Mesangial cell (primary cell): Measurements from ENCODE around the gene SLC10A4. TPM values are rescaled to one million over a fixed set of nuclear protein-coding genes. Genes with fewer than 3 reads are reported as not detected.

Experiments used
- total RNA-seq: library from RNA; depleted of rRNA; stranded (reverse); fragments of >200 nt; gene quantifications from 2 replicates; pipeline ENCODE4 v1.2.3, GENCODE V29; 2015

SLC10A4 gene, protein sequence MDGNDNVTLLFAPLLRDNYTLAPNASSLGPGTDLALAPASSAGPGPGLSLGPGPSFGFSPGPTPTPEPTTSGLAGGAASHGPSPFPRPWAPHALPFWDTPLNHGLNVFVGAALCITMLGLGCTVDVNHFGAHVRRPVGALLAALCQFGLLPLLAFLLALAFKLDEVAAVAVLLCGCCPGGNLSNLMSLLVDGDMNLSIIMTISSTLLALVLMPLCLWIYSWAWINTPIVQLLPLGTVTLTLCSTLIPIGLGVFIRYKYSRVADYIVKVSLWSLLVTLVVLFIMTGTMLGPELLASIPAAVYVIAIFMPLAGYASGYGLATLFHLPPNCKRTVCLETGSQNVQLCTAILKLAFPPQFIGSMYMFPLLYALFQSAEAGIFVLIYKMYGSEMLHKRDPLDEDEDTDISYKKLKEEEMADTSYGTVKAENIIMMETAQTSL
- 0.25 TPM in 1 of 2 replicates, not detected in the other for total RNA-seq

GRCh38 chr4:48483006-48483776, at the start of gene SLC10A4:
TSS of gene SLC10A4 (plus strand) at chr4:48483343. CDS start at chr4:48483562, 219 bp downstream.

DNA sequence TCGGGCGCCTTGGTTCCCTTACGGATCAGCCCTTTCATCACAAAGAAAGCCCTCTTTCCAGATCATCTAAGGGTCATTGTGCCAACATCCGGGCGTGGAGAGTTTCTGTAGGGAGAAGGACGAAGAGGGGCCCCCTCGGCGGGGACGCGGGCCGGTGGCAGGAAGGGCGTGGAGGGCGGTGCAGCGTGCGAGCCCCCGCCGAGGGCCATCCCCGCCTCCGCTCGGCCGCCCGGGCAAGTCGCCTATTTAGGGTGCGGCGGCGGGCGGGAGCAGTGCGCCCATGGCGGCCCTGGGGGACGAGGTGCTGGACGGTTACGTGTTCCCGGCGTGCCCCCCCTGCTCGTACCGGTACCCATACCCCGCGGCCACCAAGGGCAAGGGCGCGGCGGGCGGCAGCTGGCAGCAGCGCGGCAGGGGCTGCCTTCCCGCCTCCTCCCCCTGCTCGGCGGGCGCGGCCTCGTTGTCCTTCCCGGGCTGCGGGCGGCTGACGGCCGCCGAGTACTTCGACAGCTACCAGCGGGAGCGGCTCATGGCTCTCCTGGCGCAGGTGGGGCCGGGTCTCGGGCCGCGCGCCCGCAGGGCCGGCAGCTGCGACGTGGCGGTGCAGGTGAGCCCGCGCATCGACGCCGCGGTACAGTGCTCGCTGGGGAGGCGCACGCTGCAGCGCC, 7.0 kb downstream of the SLC10A4 start, which contains the start of gene ZAR1:
TSS of gene ZAR1 (plus strand) at position 241 of the 668 bp plus-strand sequence. CDS start at position 281, 40 bp downstream.

Other genes with a start within 250 kb of the SLC10A4 start
- 0.33 and 1.5 TPM in 2 replicates for gene TEC, start 213.5 kb upstream of the SLC10A4 start, total RNA-seq
- gene SLAIN2, start 141.8 kb upstream of the SLC10A4 start, total RNA-seq, result 22.9 and 25.6 TPM in 2 replicates
- 0.13 TPM in 1 of 2 replicates, not detected in the other for gene ZAR1, start 6.9 kb downstream of the SLC10A4 start, total RNA-seq